SJSA1 (cell line): ENCODE data around the gene CTIF. TPM values are rescaled to one million over a fixed set of nuclear protein-coding genes. Genes with fewer than 3 reads are reported as not detected.

Experiments used
- DNase-seq, 2 experiments: peaks; one replicate each; pipeline ENCODE4 v3.0.0-alpha.2; 2015 to 2020; ENCODE audit warnings: low spot score in 2 of 2, low read depth in 1 of 2
- H3K27ac ChIP-seq: fragments of 250-450 bp; sonication (Bioruptor Pico); 2 replicates; pipeline ENCODE4 v1.5.1; 2020; ENCODE audit warnings: mild to moderate bottlenecking, moderate library complexity
- H3K27me3 ChIP-seq: fragments of 250-450 bp; sonication (Bioruptor Pico); replicated peaks from 2 replicates; pipeline ENCODE4 v1.5.1; 2020; ENCODE audit warnings: mild to moderate bottlenecking, moderate library complexity
- H3K36me3 ChIP-seq: fragments of 250-450 bp; sonication (Bioruptor Pico); 2 replicates; pipeline ENCODE4 v1.5.1; 2020; ENCODE audit warnings: mild to moderate bottlenecking
- H3K4me1 ChIP-seq: fragments of 250-450 bp; sonication (Bioruptor Pico); replicated peaks from 2 replicates; pipeline ENCODE4 v1.6.1; 2021; ENCODE audit warnings: mild to moderate bottlenecking
- H3K4me3 ChIP-seq: fragments of 250-450 bp; sonication (Bioruptor Pico); 2 replicates; pipeline ENCODE4 v1.5.1; 2020; ENCODE audit warnings: mild to moderate bottlenecking
- H3K9me3 ChIP-seq: fragments of 250-450 bp; sonication (Bioruptor Pico); replicated peaks from 2 replicates; pipeline ENCODE4 v1.5.1; 2020; ENCODE audit warnings: mild to moderate bottlenecking
- total RNA-seq: library from RNA; depleted of rRNA; stranded (reverse); fragments of >200 nt; shearing (Covaris generic); gene quantifications from 2 replicates; pipeline ENCODE4 v1.2.3, GENCODE V29; 2014

CTIF gene
- total RNA-seq, 1 experiment from 2014 or later: 91.5 TPM

DNA sequence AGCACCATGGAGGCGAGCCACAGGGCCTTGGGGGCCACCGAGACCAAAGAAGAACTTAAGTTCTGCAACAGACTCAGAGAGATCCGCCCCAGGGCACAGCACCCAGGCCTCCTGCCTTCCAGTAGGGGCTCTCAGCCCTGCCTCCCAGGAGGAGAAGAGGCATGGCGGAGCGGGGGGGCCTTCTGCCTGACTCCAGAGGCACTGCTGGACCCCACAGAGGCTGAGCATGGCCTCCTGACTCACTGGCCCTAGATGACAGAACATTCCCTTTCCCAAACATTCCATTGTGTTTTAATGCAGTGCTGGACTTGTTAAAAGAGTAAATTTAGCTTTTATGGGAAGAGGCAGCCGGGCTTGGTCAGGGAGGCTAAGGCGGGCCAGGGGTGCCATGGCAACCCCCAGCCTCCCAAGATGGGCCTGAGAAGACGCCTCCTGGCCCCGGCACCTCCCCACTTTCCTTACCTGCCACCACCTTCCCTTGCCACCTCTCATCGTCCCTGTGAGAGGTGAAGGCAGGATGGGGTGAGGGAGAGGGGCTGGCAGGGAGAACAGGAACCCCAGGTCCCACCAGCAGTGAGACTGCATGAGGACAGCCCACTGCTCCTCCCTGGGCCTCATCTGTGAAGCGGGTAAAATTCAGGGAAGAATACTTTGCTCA is 346.6 kb downstream of the CTIF start:
- no peak overlapping the region for H3K4me3 ChIP-seq
- no peaks in the 10 kb centered on the region for H3K9me3 ChIP-seq
- H3K36me3 ChIP-seq: no peaks in the 10 kb centered on the region
- H3K27ac ChIP-seq: no peak overlapping the region
- no peaks in the 10 kb centered on the region for H3K27me3 ChIP-seq
- peak in 1 of 2 experiments; percentile 35 for DNase-seq
- H3K4me1 ChIP-seq: peaks cover 15% of the 10 kb centered on the region

DNA sequence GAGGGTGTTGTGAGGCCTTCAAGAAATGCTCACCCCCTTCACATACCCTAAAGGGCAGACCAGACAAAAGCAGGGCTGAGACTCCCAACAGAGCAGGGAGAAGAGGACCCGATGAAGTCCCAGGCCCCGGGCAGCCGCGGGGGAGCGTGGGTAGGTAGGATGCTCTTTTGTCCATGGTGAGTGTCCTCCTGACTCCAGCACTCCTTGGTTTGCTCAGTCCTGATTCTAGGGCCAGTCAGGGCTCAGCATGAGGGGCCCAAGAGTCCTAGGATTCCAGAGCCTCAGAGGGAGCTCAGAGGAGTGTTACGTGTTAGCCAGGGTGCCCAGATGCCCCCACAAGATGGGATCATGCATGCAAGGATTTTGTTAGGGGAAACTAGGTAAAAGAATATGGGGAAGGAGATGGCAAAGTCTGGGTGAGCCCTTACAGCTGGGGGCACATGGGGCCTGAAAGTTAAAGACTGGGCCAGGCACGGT is 347.1 kb downstream of the CTIF start:
- DNase-seq: no peak
- H3K4me3 ChIP-seq: no peak overlapping the region
- H3K4me1 ChIP-seq: peaks cover 15% of the 10 kb centered on the region
- H3K27me3 ChIP-seq: no peaks in the 10 kb centered on the region
- no peak overlapping the region for H3K27ac ChIP-seq
- H3K9me3 ChIP-seq: no peaks in the 10 kb centered on the region
- no peaks in the 10 kb centered on the region for H3K36me3 ChIP-seq

DNA sequence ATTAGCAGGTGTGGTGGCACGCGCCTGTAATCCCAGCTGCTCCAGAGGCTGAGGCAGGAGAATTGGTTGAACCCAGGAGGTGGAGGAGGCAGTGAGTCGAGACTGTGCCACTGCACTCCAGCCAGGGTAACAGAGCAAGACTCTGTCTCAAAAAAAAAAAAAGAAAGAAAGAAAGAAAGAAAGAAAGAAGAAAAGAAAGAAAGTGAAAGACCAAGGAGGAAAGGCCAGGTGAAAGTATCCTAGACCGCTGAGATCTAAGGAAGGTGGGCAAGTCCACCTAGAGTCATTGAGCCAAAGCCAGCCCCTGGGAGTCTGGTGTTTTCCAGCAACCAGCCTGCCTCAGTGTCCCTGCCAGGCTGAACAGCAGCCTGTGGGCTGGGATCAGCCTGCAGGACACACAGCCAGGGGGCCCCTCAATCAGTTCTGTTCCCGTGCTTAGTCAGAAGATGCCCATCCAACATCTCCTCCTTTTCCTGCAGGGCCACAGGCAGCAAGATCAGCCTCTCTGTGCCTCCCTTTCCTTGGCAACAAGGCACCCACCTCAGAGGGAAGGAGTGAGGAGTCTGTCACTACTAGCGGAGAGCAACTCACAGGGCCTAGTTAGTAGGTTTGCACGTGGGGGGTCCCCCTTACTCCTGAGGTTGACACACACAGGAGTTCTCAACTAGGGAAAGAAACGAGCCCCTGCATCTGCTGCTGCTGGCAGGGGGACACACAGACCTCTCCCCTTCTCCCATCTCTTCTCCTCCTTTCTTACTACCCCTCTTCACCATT is 347.9 kb downstream of the CTIF start:
- peaks cover 15% of the 10 kb centered on the region for H3K4me1 ChIP-seq
- no peak overlapping the region for H3K4me3 ChIP-seq
- no peaks in the 10 kb centered on the region for H3K36me3 ChIP-seq
- no peak for DNase-seq
- no peaks in the 10 kb centered on the region for H3K9me3 ChIP-seq
- no peaks in the 10 kb centered on the region for H3K27me3 ChIP-seq
- no peak overlapping the region for H3K27ac ChIP-seq

- Histone ChIP-seq H3K27ac (no peak overlapping the region), H3K4me1 (peaks cover 15% of the 10 kb centered on the region)
Observed at GRCh38 chr18:48887294-48887904, 348.6 kb downstream of the CTIF start.

DNA sequence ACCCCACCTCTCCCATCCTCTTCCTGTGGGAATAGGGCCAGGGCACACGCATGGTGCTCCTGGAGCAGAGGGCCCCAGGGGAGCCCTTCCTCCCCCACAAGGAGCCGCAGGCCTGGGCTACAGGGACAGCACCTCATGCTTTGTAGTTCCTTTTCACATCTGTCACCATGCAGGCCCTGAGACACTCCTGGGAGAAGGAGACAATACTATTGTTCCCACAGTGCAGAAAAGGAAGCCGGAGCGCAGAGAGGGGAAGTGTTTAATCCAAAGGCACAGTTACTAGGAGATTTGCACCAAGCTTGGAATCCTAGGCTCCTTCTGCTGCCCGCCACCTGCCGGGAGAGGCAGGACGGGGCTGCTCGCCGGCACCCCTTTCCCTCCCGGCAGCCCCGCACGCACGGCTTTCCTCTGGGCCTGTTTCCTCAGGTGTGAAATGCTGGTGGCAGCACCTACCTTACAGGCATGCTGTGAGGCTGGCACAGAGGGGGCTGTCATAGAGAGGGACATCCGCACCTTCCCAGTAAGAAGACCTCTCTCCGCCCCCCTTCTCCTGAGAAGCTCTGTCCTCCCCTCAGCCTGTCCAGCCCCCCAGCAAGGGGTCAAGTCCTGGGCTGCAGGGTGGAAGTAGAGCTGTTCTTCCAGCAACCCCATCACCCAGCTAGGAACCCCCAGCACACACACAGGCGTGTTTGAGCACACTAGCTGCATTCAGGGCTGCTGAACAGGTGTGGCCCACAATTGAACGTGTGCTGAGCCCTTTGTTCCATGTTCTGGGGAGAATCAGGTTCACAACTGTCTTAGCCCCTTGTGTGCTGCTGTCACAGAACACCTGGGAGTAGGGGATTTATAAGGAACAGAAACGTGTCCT is 349.3 kb downstream of the CTIF start:
- Histone ChIP-seq H3K27ac (no peak overlapping the region), H3K9me3 (no peaks in the 10 kb centered on the region), H3K4me3 (no peak overlapping the region), H3K27me3 (no peaks in the 10 kb centered on the region), H3K36me3 (no peaks in the 10 kb centered on the region), H3K4me1 (peaks cover 17% of the 10 kb centered on the region)
- DNase-seq: no peak

More at GRCh38 chr18:48887294-48887904, 348.6 kb downstream of the CTIF start:
- no peaks in the 10 kb centered on the region for H3K9me3 ChIP-seq
- no peak for DNase-seq
- no peaks in the 10 kb centered on the region for H3K36me3 ChIP-seq
- H3K4me3 ChIP-seq: no peak overlapping the region
- no peaks in the 10 kb centered on the region for H3K27me3 ChIP-seq

DNA sequence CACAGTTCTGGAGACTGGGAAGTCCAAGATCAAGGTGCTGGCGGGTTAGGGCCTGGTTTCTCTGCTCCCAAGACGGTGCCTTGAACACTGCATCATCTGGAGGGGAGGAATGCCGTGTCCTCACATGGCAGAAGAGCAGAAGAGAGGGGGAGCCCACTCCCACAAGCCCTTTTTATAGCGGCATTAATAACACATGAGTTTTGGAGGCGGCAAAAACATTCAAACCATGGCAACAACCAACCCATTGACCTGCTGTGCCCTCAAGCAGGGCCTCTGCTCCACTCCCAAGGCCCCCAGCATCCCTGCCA is 349.9 kb downstream of the CTIF start:
- peaks cover 23% of the 10 kb centered on the region for H3K4me1 ChIP-seq
- no peaks in the 10 kb centered on the region for H3K9me3 ChIP-seq
- H3K36me3 ChIP-seq: no peaks in the 10 kb centered on the region
- no peaks in the 10 kb centered on the region for H3K27me3 ChIP-seq
- H3K4me3 ChIP-seq: no peak overlapping the region
- no peak for DNase-seq
- H3K27ac ChIP-seq: no peak overlapping the region

- Histone ChIP-seq H3K27ac (no peak overlapping the region), H3K27me3 (no peaks in the 10 kb centered on the region), H3K4me3 (no peak overlapping the region), H3K4me1 (peaks cover 24% of the 10 kb centered on the region), H3K9me3 (no peaks in the 10 kb centered on the region), H3K36me3 (no peaks in the 10 kb centered on the region)
- DNase-seq: no peak
Observed at GRCh38 chr18:48889115-48889941, 350.5 kb downstream of the CTIF start.

GRCh38 chr18:48889981-48890762 is 351.3 kb downstream of the CTIF start:
- Histone ChIP-seq H3K4me3 (no peak overlapping the region), H3K9me3 (no peaks in the 10 kb centered on the region), H3K27me3 (no peaks in the 10 kb centered on the region), H3K36me3 (no peaks in the 10 kb centered on the region), H3K4me1 (peaks cover 20% of the 10 kb centered on the region), H3K27ac (no peak overlapping the region)
- no peak for DNase-seq

- Histone ChIP-seq H3K4me3 (no peak overlapping the region), H3K9me3 (no peaks in the 10 kb centered on the region), H3K36me3 (no peaks in the 10 kb centered on the region), H3K27me3 (no peaks in the 10 kb centered on the region), H3K4me1 (peaks cover 9% of the 10 kb centered on the region), H3K27ac (no peak overlapping the region)
- DNase-seq: no peak
Observed at GRCh38 chr18:48891721-48892120, 352.9 kb downstream of the CTIF start.

DNA sequence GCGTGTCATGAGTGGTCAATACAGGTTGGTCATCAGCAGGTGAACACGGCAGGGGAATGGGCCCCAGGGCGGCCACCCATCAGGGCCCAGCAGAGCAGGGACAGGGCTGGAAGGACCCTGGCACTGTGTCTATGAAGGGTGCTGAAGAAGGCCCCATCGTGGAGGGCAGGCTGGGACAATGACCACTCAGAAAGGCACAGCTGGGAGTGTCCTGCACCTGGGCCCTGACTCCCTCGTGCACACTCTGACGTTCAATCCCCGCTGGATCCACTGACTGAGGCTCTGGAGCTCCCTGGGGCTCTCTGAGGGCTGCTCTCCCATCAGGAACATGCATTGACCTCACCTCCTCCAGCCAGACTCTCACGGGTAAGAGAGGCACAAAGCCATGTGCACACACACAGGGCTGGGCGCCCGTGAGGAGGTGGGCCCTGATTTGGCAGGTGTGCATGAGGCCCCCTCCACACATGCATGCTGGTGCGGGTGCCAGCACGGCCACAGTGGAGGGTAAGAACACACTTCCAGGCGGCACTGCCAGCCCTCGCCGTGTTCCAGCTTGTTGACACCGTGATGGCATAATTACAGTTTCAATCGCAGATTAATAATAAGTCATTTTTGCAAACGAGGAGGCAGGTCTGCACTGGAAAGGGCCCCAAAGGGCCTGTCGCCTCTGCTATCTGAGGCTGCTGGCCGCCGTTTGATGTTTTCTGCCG is 353.5 kb downstream of the CTIF start:
- no peaks in the 10 kb centered on the region for H3K27me3 ChIP-seq
- H3K36me3 ChIP-seq: no peaks in the 10 kb centered on the region
- peaks cover 9% of the 10 kb centered on the region for H3K4me1 ChIP-seq
- no peak for DNase-seq
- no peak overlapping the region for H3K4me3 ChIP-seq
- no peak overlapping the region for H3K27ac ChIP-seq
- no peaks in the 10 kb centered on the region for H3K9me3 ChIP-seq

DNA sequence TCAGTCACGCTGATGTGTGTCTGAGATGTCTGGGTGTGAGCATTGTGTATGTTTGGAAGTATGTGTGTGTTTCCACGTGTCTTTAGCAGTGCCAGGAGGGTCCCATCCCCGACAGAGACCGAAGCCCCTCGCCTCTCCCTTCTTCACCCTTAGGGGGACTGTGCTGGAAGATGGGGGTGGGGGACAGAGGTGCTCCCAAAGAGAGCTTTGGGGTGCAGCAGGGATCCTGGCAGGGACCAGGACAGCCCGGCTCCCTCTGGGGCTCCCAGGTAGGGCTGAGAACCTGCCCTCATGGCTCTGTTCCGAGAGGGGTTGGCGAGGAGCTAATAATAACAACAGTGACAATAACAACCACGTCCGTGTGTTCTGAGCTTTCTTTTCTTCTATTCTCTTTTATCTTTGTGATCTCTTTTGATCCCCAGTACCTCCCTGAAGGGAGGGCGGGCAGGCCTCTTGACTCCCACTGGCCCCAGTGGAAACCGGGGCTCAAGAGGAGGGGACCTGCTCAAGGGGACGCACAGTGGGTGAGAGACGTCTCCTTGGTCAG is 354.3 kb downstream of the CTIF start:
- Histone ChIP-seq H3K36me3 (no peaks in the 10 kb centered on the region), H3K27ac (no peak overlapping the region), H3K27me3 (no peaks in the 10 kb centered on the region), H3K9me3 (no peaks in the 10 kb centered on the region), H3K4me3 (no peak overlapping the region), H3K4me1 (peaks cover 9% of the 10 kb centered on the region)
- no peak for DNase-seq
